COLO668 (cell line): ENCODE data around the gene ROR2.
"Not testable (repeated sequence)": the region's sequence is repeated elsewhere in the genome, so short reads cannot be mapped to it uniquely, and the experiment has no call there.

ENCODE experiments used
- DNase-seq: peaks from one replicate; lab custom pipeline; 2025; ENCODE audit not compliant: unreplicated experiment; lab: John Stamatoyannopoulos, UW

ROR2 gene

GRCh38 chr9:91949946-91950664 is at the start of gene ROR2:
TSS of gene ROR2 (minus strand) at chr9:91950228.
- peak; percentile 82 for DNase-seq

GRCh38 chr9:91995000-91995655 is 45.1 kb upstream of the ROR2 start:
- DNase-seq: no peak

GRCh38 chr9:91994422-91994821 is 44.4 kb upstream of the ROR2 start:
- peak; percentile 35 for DNase-seq

GRCh38 chr9:91992461-91993041 is 42.5 kb upstream of the ROR2 start:
- DNase-seq: no peak

GRCh38 chr9:91991721-91992341 is 41.8 kb upstream of the ROR2 start:
- no peak for DNase-seq

- no peak for DNase-seq
Observed at GRCh38 chr9:91986248-91986647, 36.2 kb upstream of the ROR2 start.

GRCh38 chr9:91985692-91986091 is 35.7 kb upstream of the ROR2 start:
- no peak for DNase-seq

GRCh38 chr9:91978740-91979414 is 28.8 kb upstream of the ROR2 start:
- no peak for DNase-seq

- DNase-seq: not testable (repeated sequence)
Observed at GRCh38 chr9:91975254-91975653, 25.2 kb upstream of the ROR2 start.

GRCh38 chr9:91972711-91973110 is 22.7 kb upstream of the ROR2 start:
- DNase-seq: no peak

- no peak for DNase-seq
Observed at GRCh38 chr9:91972076-91972626, 22.1 kb upstream of the ROR2 start.

- DNase-seq: no peak
Observed at GRCh38 chr9:91967259-91967658, 17.2 kb upstream of the ROR2 start.

- no peak for DNase-seq
Observed at GRCh38 chr9:91966503-91966902, 16.5 kb upstream of the ROR2 start.

- DNase-seq: no peak
Observed at GRCh38 chr9:91963711-91964240, 13.7 kb upstream of the ROR2 start.

GRCh38 chr9:91960367-91960766 is 10.3 kb upstream of the ROR2 start:
- no peak for DNase-seq

GRCh38 chr9:91958174-91958573 is 8.1 kb upstream of the ROR2 start:
- no peak for DNase-seq

GRCh38 chr9:91954841-91955471 is 4.9 kb upstream of the ROR2 start:
- DNase-seq: peak; percentile 34

GRCh38 chr9:91953718-91954117 is 3.7 kb upstream of the ROR2 start:
- peak; percentile 39 for DNase-seq

- no peak for DNase-seq
Observed at GRCh38 chr9:91951944-91952520, 2.0 kb upstream of the ROR2 start.

- DNase-seq: peak; percentile 62
Observed at GRCh38 chr9:91949392-91949945, 559 bp downstream of the ROR2 start.
